B cell (primary cell): Measurements from ENCODE around the gene NBEA. TPM values are rescaled to one million over a fixed set of nuclear protein-coding genes. Genes with fewer than 3 reads are reported as not detected.

Experiments used
- ATAC-seq: fragments of 200-7000 bp; cut with Tn5 transposase; one replicate; pipeline ENCODE4 v1.10.0; 2021; ENCODE audit warnings: low read depth, mild to moderate bottlenecking, moderate number of reproducible peaks, moderate library complexity
- CTCF ChIA-PET: fragments of 350-600 bp; sonication (Branson Sonifier 250); formaldehyde crosslinking; loops from one replicate; lab custom pipeline; 2021; ENCODE audit warnings: antibody characterized with exemption, inconsistent platforms; lab: Charles Lee
- POLR2A ChIA-PET: fragments of 350-600 bp; sonication (Branson Sonifier 250); formaldehyde crosslinking; loops from one replicate; lab custom pipeline; 2021; ENCODE audit warnings: antibody characterized with exemption; lab: Charles Lee
- DNase-seq: peaks from one replicate; pipeline ENCODE4 v3.0.0; 2013
- H2AFZ ChIP-seq: 2 replicates; pipeline ENCODE4 v1.6.1; 2012; ENCODE audit warnings: mild to moderate bottlenecking, low read depth, low read length; ENCODE audit not compliant: insufficient read depth, poor library complexity, severe bottlenecking
- H3K27ac ChIP-seq, 2 donors: 1 replicate in 1 of 2; 2 replicates in 1 of 2; pipeline ENCODE4 v1.5.1; 2012 to 2013; ENCODE audit warnings: low read length in 2 of 2, mild to moderate bottlenecking in 2 of 2, moderate library complexity in 1 of 2
- H3K27me3 ChIP-seq, 4 experiments: fragments of 200-600 bp in 1 of 4; sonication (generic) in 1 of 4; replicated peaks in 1 of 4; 1 replicate in 2 of 4; 2 replicates in 2 of 4; pipeline versions ENCODE4 v1.6.1 to v1.7.0; 2013 to 2016; ENCODE audit warnings: low read length in 3 of 4, mild to moderate bottlenecking in 2 of 4, mixed read lengths in 1 of 4, moderate library complexity in 1 of 4; ENCODE audit not compliant: insufficient read depth in 4 of 4, control insufficient read depth in 3 of 4; ENCODE audit errors: control extremely low read depth in 1 of 4
- H3K36me3 ChIP-seq, 2 experiments: replicated peaks in 1 of 2; 1 replicate in 1 of 2; 2 replicates in 1 of 2; pipeline versions ENCODE4 v1.6.1 to v1.7.1; 2013; ENCODE audit warnings: low read length in 1 of 2; ENCODE audit not compliant: insufficient read depth in 2 of 2, control insufficient read depth in 1 of 2; ENCODE audit errors: control extremely low read depth in 1 of 2, extremely low read depth in 1 of 2
- H3K4me1 ChIP-seq, 2 donors: fragments of 200-600 bp in 1 of 2; sonication (generic) in 1 of 2; 1 replicate in 1 of 2; 2 replicates in 1 of 2; pipeline versions ENCODE4 v1.5.1 to v1.6.1; 2013 to 2017; ENCODE audit warnings: low read length in 2 of 2; ENCODE audit not compliant: control insufficient read depth in 2 of 2, insufficient read depth in 2 of 2
- H3K4me2 ChIP-seq: replicated peaks from 2 replicates; pipeline ENCODE3; 2012; ENCODE audit warnings: mild to moderate bottlenecking, low read depth, low read length; ENCODE audit not compliant: poor library complexity, severe bottlenecking
- H3K4me3 ChIP-seq, 5 experiments: fragments of 200-600 bp in 1 of 5; sonication (generic) in 1 of 5; 1 replicate in 3 of 5; 2 replicates in 2 of 5; pipeline versions ENCODE4 v1.5.1 to v1.7.0; 2011 to 2016; ENCODE audit warnings: low read length in 4 of 5, mild to moderate bottlenecking in 4 of 5, low read depth in 2 of 5, control low read depth in 1 of 5, moderate library complexity in 1 of 5; ENCODE audit not compliant: insufficient read depth in 1 of 5; ENCODE audit errors: control extremely low read depth in 1 of 5, extremely low read depth in 1 of 5
- H3K79me2 ChIP-seq: fragments of 200-600 bp; sonication (generic); one replicate; pipeline ENCODE4 v1.6.0; 2016; ENCODE audit warnings: low read length; ENCODE audit not compliant: control insufficient read depth, insufficient read depth
- H3K9ac ChIP-seq: fragments of 200-600 bp; sonication (generic); 2 replicates; pipeline ENCODE4 v1.6.1; 2017; ENCODE audit warnings: mild to moderate bottlenecking, low read length, moderate library complexity
- H3K9me3 ChIP-seq, 3 donors: one replicate each; pipeline versions ENCODE4 v1.6.1 to v1.7.1; 2013; ENCODE audit warnings: low read length in 2 of 3; ENCODE audit not compliant: control insufficient read depth in 2 of 3, insufficient read depth in 1 of 3; ENCODE audit errors: control extremely low read depth in 1 of 3
- H4K20me1 ChIP-seq: 2 replicates; pipeline ENCODE4 v1.6.0; 2012; ENCODE audit warnings: mild to moderate bottlenecking, low read length; ENCODE audit not compliant: insufficient read depth, control insufficient read depth, poor library complexity, severe bottlenecking
- H3K27ac Mint-ChIP-seq: one replicate; pipeline ENCODE4 v1.8.0; 2021; ENCODE audit warnings: mixed read lengths
- H3K27me3 Mint-ChIP-seq: one replicate; pipeline ENCODE4 v1.8.0; 2021; ENCODE audit warnings: mixed read lengths
- H3K4me1 Mint-ChIP-seq: one replicate; pipeline ENCODE4 v1.8.0; 2021; ENCODE audit warnings: mixed read lengths
- H3K4me3 Mint-ChIP-seq: one replicate; pipeline ENCODE4 v1.8.0; 2021; ENCODE audit warnings: mixed read lengths
- H3K9me3 Mint-ChIP-seq: one replicate; pipeline ENCODE4 v1.8.0; 2022; ENCODE audit warnings: mixed read lengths; ENCODE audit not compliant: insufficient read depth
- CTCF ChIP-seq: fragments of 200-600 bp; IDR thresholded peaks from one replicate; pipeline ENCODE4 v1.8.0; 2022; ENCODE audit warnings: antibody characterized with exemption, mild to moderate bottlenecking
- EZH2 ChIP-seq: IDR thresholded peaks from 2 replicates; pipeline ENCODE4 v1.6.1; 2012; ENCODE audit warnings: borderline replicate concordance, low read depth, mild to moderate bottlenecking, moderate library complexity, low read length; ENCODE audit not compliant: insufficient read depth, poor library complexity, severe bottlenecking
- WGBS: methylation state at CpG from one replicate; pipeline ENCODE4 v1.1.5; 2013; ENCODE audit warnings: missing lambda C conversion rate; ENCODE audit not compliant: insufficient coverage; 5-methylcytosine and 5-hydroxymethylcytosine counted together
- intact Hi-C: fragments of 100-400 bp; cut with micrococcal nuclease; formaldehyde crosslinking; loops from one replicate; pipeline ENCODE4 v1.10.0; 2022
- polyA plus RNA-seq: library from polyadenylated mRNA; depleted of rRNA; stranded (reverse); fragments of >200 nt; gene quantifications from 2 replicates; pipeline ENCODE4 v1.2.3, GENCODE V29; 2012
- total RNA-seq, 2 donors: library from RNA; stranded (reverse); fragments of 120-200 nt in 1 of 2; gene quantifications; 1 replicate in 1 of 2; 2 replicates in 1 of 2; pipeline versions ENCODE4 v1.2.3 to v1.2.4, GENCODE V29; 2013 to 2022

The NBEA gene
- total and polyA plus RNA-seq, 2 donors (not counting 1 experiment from before 2014, with no cell fraction given) = 1.5 to 10.7 TPM

GRCh38 chr13:35499196-35499662 lies 557.2 kb downstream of the NBEA start:
- H3K79me2 ChIP-seq = no peaks in the 10 kb centered on the region
- H2AFZ ChIP-seq = no peak overlapping the region
- 100% methylated on average over 1 of the region's 2 CpGs for WGBS
- H3K9me3 Mint-ChIP-seq = peaks cover 2% of the 10 kb centered on the region
- H3K4me3 ChIP-seq = no peak overlapping the region
- H3K9ac ChIP-seq = no peak overlapping the region
- ATAC-seq (no peak), DNase-seq (no peak)
- no peak for TF ChIP-seq EZH2
- no peak for TF ChIP-seq CTCF
- H3K27me3 ChIP-seq = no peaks in the 10 kb centered on the region
- H3K4me1 ChIP-seq = no peaks in the 10 kb centered on the region
- intact Hi-C loops = no loop called here
- no peak overlapping the region for H3K27ac Mint-ChIP-seq
- CTCF ChIA-PET = no interaction called here
- H4K20me1 ChIP-seq = no peaks in the 10 kb centered on the region
- no peak overlapping the region for H3K4me3 Mint-ChIP-seq
- POLR2A ChIA-PET = no interaction called here
- H3K36me3 ChIP-seq = no peaks in the 10 kb centered on the region
- no peak overlapping the region for H3K27ac ChIP-seq
- H3K9me3 ChIP-seq = peaks cover 0 to under 1% (median 0%) of the 10 kb centered on the region in 3 donors
- H3K4me1 Mint-ChIP-seq = no peaks in the 10 kb centered on the region
- no peaks in the 10 kb centered on the region for H3K27me3 Mint-ChIP-seq
- no peak overlapping the region for H3K4me2 ChIP-seq

- H3K27ac Mint-ChIP-seq = no peak overlapping the region
- Histone ChIP-seq H3K9ac (no peak overlapping the region), H3K4me3 (no peak overlapping the region), H3K27ac (no peak overlapping the region), H3K4me1 (no peaks in the 10 kb centered on the region), H2AFZ (no peak overlapping the region), H3K79me2 (no peaks in the 10 kb centered on the region), H3K27me3 (no peaks in the 10 kb centered on the region), H3K9me3 (no peaks in the 10 kb centered on the region), H4K20me1 (no peaks in the 10 kb centered on the region), H3K4me2 (no peak overlapping the region), H3K36me3 (no peaks in the 10 kb centered on the region)
- WGBS = 97% methylated on average over 3 of the region's 4 CpGs
- no peaks in the 10 kb centered on the region for H3K4me1 Mint-ChIP-seq
- POLR2A ChIA-PET = no interaction called here
- CTCF ChIA-PET = no interaction called here
- H3K27me3 Mint-ChIP-seq = no peaks in the 10 kb centered on the region
- ATAC-seq (no peak), DNase-seq (no peak)
- peaks cover 2% of the 10 kb centered on the region for H3K9me3 Mint-ChIP-seq
- TF ChIP-seq CTCF (no peak), EZH2 (no peak)
- H3K4me3 Mint-ChIP-seq = no peak overlapping the region
- intact Hi-C loops = no loop called here
Measured at GRCh38 chr13:35499676-35500075, 557.6 kb downstream of the NBEA start.
